Progenitor cell of endocrine pancreas (in vitro differentiated cells): ENCODE measurements around the gene RAB5A. TPM values are rescaled to one million over a fixed set of nuclear protein-coding genes. Genes with fewer than 3 reads are reported as not detected.
"Not testable (repeated sequence)": the region's sequence is repeated elsewhere in the genome, so short reads cannot be mapped to it uniquely, and the experiment has no call there.

Experiments used
- DNase-seq: peaks from one replicate; pipeline ENCODE4 v3.0.0; 2021; ENCODE audit warnings: low spot score; ENCODE audit not compliant: unreplicated experiment
- H3K27ac Mint-ChIP-seq: 2 replicates; pipeline ENCODE4 v1.8.0; 2021; ENCODE audit warnings: mild to moderate bottlenecking, moderate library complexity, mixed read lengths
- H3K27me3 Mint-ChIP-seq: 2 replicates; pipeline ENCODE4 v1.8.0; 2021; ENCODE audit warnings: mixed read lengths
- H3K36me3 Mint-ChIP-seq: 2 replicates; pipeline ENCODE4 v1.8.0; 2022; ENCODE audit warnings: mixed read lengths; ENCODE audit not compliant: insufficient read depth
- H3K4me1 Mint-ChIP-seq: 2 replicates; pipeline ENCODE4 v1.8.0; 2021; ENCODE audit warnings: low read depth, mixed read lengths
- H3K4me3 Mint-ChIP-seq: 2 replicates; pipeline ENCODE4 v1.8.0; 2021; ENCODE audit warnings: low read depth, mild to moderate bottlenecking, moderate library complexity, mixed read lengths
- H3K9me3 Mint-ChIP-seq: 2 replicates; pipeline ENCODE4 v1.8.0; 2021; ENCODE audit warnings: low read depth, mixed read lengths
- CTCF ChIP-seq: fragments of 200-600 bp; sonication (generic); IDR thresholded peaks from one replicate; pipeline ENCODE4 v1.5.0; 2021; ENCODE audit warnings: antibody characterized with exemption, mild to moderate bottlenecking; ENCODE audit not compliant: unreplicated experiment
- total RNA-seq: library from RNA; stranded (reverse); gene quantifications from 2 replicates; pipeline ENCODE4 v1.2.1, GENCODE V29; 2021

RAB5A gene
- total RNA-seq, 1 donor from 2014 or later, result 58.2 TPM

GRCh38 chr3:20008646-20009045 lies 61.7 kb downstream of the RAB5A start:
- no peak for DNase-seq
- no peak overlapping the region for H3K4me3 Mint-ChIP-seq
- H3K9me3 Mint-ChIP-seq, result no peaks in the 10 kb centered on the region
- no peaks in the 10 kb centered on the region for H3K27me3 Mint-ChIP-seq
- H3K27ac Mint-ChIP-seq, result no peak overlapping the region
- TF ChIP-seq CTCF, result no peak
- H3K36me3 Mint-ChIP-seq, result no peaks in the 10 kb centered on the region
- no peaks in the 10 kb centered on the region for H3K4me1 Mint-ChIP-seq

- no peak for TF ChIP-seq CTCF
- Mint-ChIP-seq H3K4me1 (no peaks in the 10 kb centered on the region), H3K27ac (no peak within 1 kb of the TSS), H3K36me3 (no peaks in the 10 kb centered on the region), H3K4me3 (no peak within 1 kb of the TSS), H3K9me3 (no peaks in the 10 kb centered on the region), H3K27me3 (no peaks in the 10 kb centered on the region)
- DNase-seq, result no peak
These were observed 65.3 kb downstream of the RAB5A start, which contains the start of gene PP2D1 for GRCh38 chr3:20012164-20012563. TSS of gene PP2D1 (minus strand) at chr3:20012264. CDS start at chr3:20012072, 192 bp downstream.

- H3K27ac Mint-ChIP-seq, result no peak overlapping the region
These were observed 66.5 kb downstream of the RAB5A start for GRCh38 chr3:20013396-20013795.

GRCh38 chr3:20015525-20015924 lies 68.6 kb downstream of the RAB5A start:
- TF ChIP-seq CTCF, result no peak
- H3K4me3 Mint-ChIP-seq, result no peak overlapping the region
- H3K27me3 Mint-ChIP-seq, result no peaks in the 10 kb centered on the region
- H3K4me1 Mint-ChIP-seq, result no peaks in the 10 kb centered on the region
- DNase-seq, result no peak
- no peaks in the 10 kb centered on the region for H3K9me3 Mint-ChIP-seq
- no peak overlapping the region for H3K27ac Mint-ChIP-seq
- H3K36me3 Mint-ChIP-seq, result no peaks in the 10 kb centered on the region

More at GRCh38 chr3:20013396-20013795, 66.5 kb downstream of the RAB5A start:
- Mint-ChIP-seq H3K4me3 (no peak overlapping the region), H3K27me3 (no peaks in the 10 kb centered on the region), H3K36me3 (no peaks in the 10 kb centered on the region), H3K9me3 (no peaks in the 10 kb centered on the region), H3K4me1 (no peaks in the 10 kb centered on the region)
- DNase-seq, result no peak
- TF ChIP-seq CTCF, result no peak

- not testable (repeated sequence) for H3K27me3 Mint-ChIP-seq, H3K36me3 Mint-ChIP-seq, DNase-seq, H3K4me1 Mint-ChIP-seq, H3K4me3 Mint-ChIP-seq, H3K27ac Mint-ChIP-seq, H3K9me3 Mint-ChIP-seq
These were observed 69.2 kb downstream of the RAB5A start for GRCh38 chr3:20016076-20016475.

GRCh38 chr3:20022954-20023622 lies 76.2 kb downstream of the RAB5A start:
- Mint-ChIP-seq H3K27ac (peak overlapping the region; percentile 63), H3K4me1 (peaks cover 13% of the 10 kb centered on the region), H3K27me3 (no peaks in the 10 kb centered on the region), H3K9me3 (no peaks in the 10 kb centered on the region), H3K4me3 (no peak overlapping the region), H3K36me3 (no peaks in the 10 kb centered on the region)
- no peak for TF ChIP-seq CTCF
- DNase-seq, result no peak
